GM12865 (cell line): ENCODE measurements around the gene CLNK.

Experiments
- DNase-seq: peaks from one replicate; pipeline ENCODE4 v3.0.0; 2010; ENCODE audit warnings: low read depth
- H3K4me3 ChIP-seq: 2 replicates; pipeline ENCODE4 v1.5.1; 2011; ENCODE audit warnings: mild to moderate bottlenecking, low read depth, low read length, control low read depth
- CTCF ChIP-seq: IDR thresholded peaks from 2 replicates; pipeline ENCODE4 v1.5.1; 2011; ENCODE audit warnings: low read length, control low read depth, low read depth, inconsistent platforms; ENCODE audit not compliant: insufficient read depth; ENCODE audit errors: missing control alignments

CLNK gene

GRCh38 chr4:10703766-10704429 is 19.3 kb upstream of the CLNK start:
- TF ChIP-seq CTCF: no peak
- no peak overlapping the region for H3K4me3 ChIP-seq
- no peak for DNase-seq

DNA sequence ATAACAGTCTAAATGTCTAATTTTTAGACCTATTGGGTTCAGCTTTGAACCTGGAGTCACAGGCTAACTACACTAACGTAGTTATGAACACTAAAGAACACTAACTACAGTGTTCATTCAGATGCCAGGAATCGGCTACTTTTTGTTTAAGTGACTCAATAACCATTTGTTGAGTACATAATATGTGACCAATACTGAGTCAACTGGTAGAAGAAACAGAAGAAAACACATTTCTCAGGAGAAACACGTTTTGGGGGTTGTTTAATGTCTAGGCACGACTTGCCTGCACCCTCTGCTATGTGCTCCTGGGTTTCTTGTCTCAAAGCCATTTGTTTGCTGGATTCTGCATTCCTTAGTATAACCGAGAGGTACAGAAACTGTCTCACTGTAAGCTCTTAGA is 18.6 kb upstream of the CLNK start:
- DNase-seq: no peak
- H3K4me3 ChIP-seq: no peak overlapping the region
- no peak for TF ChIP-seq CTCF

DNA sequence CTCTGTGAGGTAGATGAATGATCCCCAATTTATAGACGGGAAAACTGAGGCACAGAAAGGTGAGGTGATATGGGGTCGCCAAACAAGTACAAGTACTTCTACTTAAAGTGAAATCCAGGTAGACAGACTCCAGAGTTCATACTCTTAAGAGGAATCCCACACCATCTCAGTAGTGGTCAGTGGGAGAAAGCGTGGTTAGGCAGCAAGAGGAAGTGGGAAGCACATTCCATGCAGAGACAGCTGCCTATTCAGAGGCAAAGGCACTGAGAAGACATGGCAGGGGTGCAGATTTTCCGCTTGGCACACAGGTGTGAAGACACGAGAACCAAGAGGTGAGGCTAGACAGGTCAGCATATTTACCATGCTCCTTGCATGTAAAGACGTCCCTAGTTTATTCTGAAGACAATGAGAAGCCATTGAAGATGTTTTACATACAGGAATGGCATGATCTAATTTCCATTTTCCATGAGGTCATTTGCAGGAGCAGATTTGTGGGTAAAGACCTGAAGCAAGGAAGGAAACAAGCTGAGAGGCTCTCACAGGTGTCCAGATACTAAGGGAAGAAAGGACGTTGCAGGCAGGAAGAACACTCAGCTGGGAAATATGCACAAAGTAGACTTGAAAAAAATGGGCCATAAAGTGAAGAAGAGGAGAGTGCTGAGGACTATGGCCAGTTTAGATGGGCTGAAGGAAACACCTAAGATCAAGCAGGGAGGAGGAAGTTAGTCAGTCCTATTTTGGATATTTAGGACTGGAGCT is 17.3 kb upstream of the CLNK start:
- no peak for TF ChIP-seq CTCF
- no peak for DNase-seq
- H3K4me3 ChIP-seq: no peak overlapping the region

DNA sequence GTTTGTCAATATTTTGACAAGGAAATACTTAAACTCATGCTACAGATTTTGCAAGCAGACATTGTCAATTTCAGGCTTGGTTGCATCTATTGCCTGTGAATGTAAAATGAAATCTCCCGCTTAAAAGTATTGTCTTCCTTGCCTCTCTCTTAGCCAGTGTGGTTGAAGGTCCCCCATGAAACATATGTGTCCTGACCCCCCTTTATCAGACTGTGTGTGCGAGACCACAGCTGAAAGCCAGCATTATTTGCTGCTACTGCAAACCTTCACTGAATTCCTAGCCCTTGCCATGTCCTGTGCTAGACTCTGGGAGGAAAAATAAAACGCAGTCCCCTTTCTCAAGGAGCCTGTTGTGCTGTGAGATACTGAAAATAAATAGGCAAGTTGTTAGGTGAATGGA is 16.6 kb upstream of the CLNK start:
- TF ChIP-seq CTCF: no peak
- DNase-seq: no peak
- H3K4me3 ChIP-seq: no peak overlapping the region

GRCh38 chr4:10698172-10698571 is 13.6 kb upstream of the CLNK start:
- DNase-seq: no peak
- no peak for TF ChIP-seq CTCF
- no peak overlapping the region for H3K4me3 ChIP-seq

DNA sequence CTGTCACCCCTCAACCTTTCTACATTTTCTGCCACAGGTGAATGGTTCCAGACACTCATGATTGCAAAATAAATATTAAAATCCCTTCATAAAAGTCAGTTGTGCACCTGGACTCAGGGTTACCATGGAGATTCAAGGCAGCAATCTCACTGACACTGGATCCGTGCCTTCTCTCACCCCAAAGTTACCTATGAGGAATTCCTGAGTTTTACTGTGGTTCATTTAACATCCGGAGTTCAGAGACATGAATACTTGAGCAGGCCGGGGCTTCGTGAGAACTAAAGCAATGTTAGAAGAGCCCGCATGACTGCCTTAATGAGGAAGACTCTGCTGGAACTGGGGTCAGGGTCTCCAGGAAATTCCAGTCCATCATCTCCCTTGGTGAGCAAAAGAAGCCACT is 12.5 kb upstream of the CLNK start:
- TF ChIP-seq CTCF: no peak
- no peak overlapping the region for H3K4me3 ChIP-seq
- no peak for DNase-seq
